Transverse colon (tissue), 4 donors: ENCODE measurements around the gene CASP10.

ENCODE experiments used
- EP300 ChIP-seq: sonication (generic); formaldehyde crosslinking; IDR thresholded peaks from one replicate; pipeline ENCODE4 v1.6.1; 2017; ENCODE audit warnings: antibody characterized with exemption, low read depth
- POLR2A ChIP-seq: fragments of 450-650 bp; IDR thresholded peaks from one replicate; pipeline ENCODE4 v1.6.1; 2016; ENCODE audit warnings: antibody characterized with exemption, mild to moderate bottlenecking, moderate library complexity
- POLR2AphosphoS5 ChIP-seq, 3 donors: sonication (generic); formaldehyde crosslinking; IDR thresholded peaks; one replicate each; pipeline ENCODE4 v1.6.1; 2016; ENCODE audit warnings: antibody characterized with exemption in 3 of 3
- TF ChIP-seq, protein P1 (sequence below), 5 experiments: fragments of 200-600 bp in 3 of 5; fragments of 450-650 bp in 2 of 5; sonication (generic) in 3 of 5; IDR thresholded peaks; 1 replicate in 2 of 5; 2 replicates in 3 of 5; pipeline ENCODE4 v1.5.1; 2016 to 2017; ENCODE audit warnings: antibody characterized with exemption in 5 of 5, inconsistent platforms in 3 of 5, mild to moderate bottlenecking in 2 of 5, moderate library complexity in 1 of 5

DNA sequence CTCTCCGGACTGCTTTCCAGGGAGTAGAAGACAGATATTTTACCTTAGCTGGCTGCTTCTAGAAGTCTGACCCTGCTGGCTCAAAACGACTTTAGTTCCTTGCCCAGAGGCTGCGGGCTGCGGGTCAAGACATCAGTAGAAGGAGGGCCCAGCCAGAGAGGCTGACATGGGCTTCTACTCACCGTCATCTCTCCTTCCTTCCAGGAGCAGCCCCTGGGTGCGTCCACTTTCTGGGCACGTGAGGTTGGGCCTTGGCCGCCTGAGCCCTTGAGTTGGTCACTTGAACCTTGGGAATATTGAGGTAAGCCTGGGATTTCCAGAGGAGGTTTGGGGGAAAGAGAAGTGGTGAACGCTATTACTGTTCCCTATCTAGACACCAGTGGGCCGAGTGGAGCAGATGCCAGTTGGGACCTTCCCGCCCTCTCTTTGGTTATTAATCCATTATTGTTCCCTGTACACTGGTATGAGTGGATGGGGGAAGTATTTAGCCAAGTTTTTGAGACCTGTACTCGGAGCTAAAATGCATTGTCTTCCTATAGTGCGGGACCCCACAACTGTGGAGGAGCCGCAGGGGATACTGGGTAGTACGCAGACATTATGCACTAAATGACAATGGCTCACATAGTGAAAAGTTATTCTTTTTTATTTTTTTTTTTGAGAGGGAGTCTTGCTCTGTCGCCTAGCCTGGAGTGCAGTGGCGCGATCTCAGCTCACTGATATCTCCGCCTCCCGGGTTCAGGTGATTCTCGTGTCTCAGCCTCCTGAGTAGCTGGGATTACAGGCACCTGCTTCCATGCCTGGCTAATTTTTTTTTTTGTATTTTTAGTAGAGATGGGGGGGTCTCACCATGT lies 51.1 kb downstream of the CASP10 start:
- TF ChIP-seq, protein P1, sequence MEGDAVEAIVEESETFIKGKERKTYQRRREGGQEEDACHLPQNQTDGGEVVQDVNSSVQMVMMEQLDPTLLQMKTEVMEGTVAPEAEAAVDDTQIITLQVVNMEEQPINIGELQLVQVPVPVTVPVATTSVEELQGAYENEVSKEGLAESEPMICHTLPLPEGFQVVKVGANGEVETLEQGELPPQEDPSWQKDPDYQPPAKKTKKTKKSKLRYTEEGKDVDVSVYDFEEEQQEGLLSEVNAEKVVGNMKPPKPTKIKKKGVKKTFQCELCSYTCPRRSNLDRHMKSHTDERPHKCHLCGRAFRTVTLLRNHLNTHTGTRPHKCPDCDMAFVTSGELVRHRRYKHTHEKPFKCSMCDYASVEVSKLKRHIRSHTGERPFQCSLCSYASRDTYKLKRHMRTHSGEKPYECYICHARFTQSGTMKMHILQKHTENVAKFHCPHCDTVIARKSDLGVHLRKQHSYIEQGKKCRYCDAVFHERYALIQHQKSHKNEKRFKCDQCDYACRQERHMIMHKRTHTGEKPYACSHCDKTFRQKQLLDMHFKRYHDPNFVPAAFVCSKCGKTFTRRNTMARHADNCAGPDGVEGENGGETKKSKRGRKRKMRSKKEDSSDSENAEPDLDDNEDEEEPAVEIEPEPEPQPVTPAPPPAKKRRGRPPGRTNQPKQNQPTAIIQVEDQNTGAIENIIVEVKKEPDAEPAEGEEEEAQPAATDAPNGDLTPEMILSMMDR (IDR thresholded peaks at IDR 0.05), result no peak
- TF ChIP-seq POLR2A, result no peak
- no peak for TF ChIP-seq POLR2AphosphoS5 (IDR thresholded peaks at IDR 0.05)
- TF ChIP-seq EP300, result no peak
